Measurements from ENCODE around the gene SCD5.

DNA sequence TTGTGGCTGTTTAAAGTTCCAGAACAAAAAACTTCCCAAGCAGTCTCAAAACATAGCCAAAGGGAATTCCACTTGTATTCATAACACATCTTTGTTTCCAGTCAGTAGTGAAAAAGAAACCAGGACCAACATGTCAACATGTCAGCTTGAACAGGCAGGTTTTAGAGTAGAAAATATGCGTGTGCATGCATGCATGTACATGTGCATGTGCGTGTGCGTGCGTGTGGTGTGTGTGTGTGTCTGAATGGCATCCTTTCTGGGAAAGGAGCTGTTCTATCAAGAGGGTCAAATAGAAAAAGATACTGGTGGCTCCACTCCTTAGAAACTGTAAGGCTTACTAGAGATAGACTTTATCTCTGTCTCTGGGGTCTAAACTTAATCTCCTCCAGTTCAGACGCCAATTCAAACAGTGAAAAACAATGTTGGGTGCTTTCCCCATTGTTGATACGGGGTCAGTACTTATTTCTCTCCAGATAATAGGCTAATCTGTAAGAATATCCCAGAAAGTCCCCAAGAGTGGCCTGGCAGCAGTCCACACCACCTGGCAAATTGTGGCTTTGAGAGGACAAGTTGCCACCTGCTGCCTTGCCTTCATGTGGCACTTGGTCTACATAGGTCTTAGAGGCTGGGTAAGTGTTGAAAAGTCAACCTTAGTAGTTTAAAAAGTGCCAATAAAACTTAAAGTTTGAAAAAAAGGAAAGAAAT lies 110.4 kb downstream of the SCD5 start:
- no peak for TF ChIP-seq POLR2A (IDR thresholded peaks at IDR 0.05)
- TF ChIP-seq, protein P1, sequence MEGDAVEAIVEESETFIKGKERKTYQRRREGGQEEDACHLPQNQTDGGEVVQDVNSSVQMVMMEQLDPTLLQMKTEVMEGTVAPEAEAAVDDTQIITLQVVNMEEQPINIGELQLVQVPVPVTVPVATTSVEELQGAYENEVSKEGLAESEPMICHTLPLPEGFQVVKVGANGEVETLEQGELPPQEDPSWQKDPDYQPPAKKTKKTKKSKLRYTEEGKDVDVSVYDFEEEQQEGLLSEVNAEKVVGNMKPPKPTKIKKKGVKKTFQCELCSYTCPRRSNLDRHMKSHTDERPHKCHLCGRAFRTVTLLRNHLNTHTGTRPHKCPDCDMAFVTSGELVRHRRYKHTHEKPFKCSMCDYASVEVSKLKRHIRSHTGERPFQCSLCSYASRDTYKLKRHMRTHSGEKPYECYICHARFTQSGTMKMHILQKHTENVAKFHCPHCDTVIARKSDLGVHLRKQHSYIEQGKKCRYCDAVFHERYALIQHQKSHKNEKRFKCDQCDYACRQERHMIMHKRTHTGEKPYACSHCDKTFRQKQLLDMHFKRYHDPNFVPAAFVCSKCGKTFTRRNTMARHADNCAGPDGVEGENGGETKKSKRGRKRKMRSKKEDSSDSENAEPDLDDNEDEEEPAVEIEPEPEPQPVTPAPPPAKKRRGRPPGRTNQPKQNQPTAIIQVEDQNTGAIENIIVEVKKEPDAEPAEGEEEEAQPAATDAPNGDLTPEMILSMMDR (IDR thresholded peaks at IDR 0.05) = no peak
